Measurements from ENCODE around the gene MAP7D2. TPM values are rescaled to one million over a fixed set of nuclear protein-coding genes. Genes with fewer than 3 reads are reported as not detected.

Gene MAP7D2
- total and polyA plus RNA-seq, 8 donors = 0.31 to 1.5 (median 0.41) TPM

GRCh38 chrX:20060961-20061748 lies 55.6 kb downstream of the MAP7D2 start:
- H3K27me3 ChIP-seq = no peaks in the 10 kb centered on the region
- H3K4me3 ChIP-seq = no peak overlapping the region
- H3K36me3 ChIP-seq = no peaks in the 10 kb centered on the region
- H3K4me1 ChIP-seq = no peaks in the 10 kb centered on the region
- TF ChIP-seq CTCF (IDR thresholded peaks at IDR 0.05) = no peak
- intact Hi-C loops (cut with DNase I) = no loop called here
- ATAC-seq = peak; percentile 55
- H3K9me3 ChIP-seq = no peaks in the 10 kb centered on the region
- no peak for DNase-seq
- no peak overlapping the region for H3K27ac ChIP-seq

GRCh38 chrX:20059467-20060128 lies 57.1 kb downstream of the MAP7D2 start:
- no peak overlapping the region for H3K4me3 ChIP-seq
- H3K9me3 ChIP-seq = no peaks in the 10 kb centered on the region
- no peak for TF ChIP-seq CTCF (IDR thresholded peaks at IDR 0.05)
- no peaks in the 10 kb centered on the region for H3K27me3 ChIP-seq
- intact Hi-C loops (cut with DNase I) = no loop called here
- no peaks in the 10 kb centered on the region for H3K36me3 ChIP-seq
- H3K4me1 ChIP-seq = no peaks in the 10 kb centered on the region
- ATAC-seq (peak; percentile 12), DNase-seq (no peak)
- H3K27ac ChIP-seq = no peak overlapping the region

- H3K36me3 ChIP-seq = no peaks in the 10 kb centered on the region
- no peak overlapping the region for H3K4me3 ChIP-seq
- no peak for TF ChIP-seq CTCF (IDR thresholded peaks at IDR 0.05)
- no peak overlapping the region for H3K27ac ChIP-seq
- intact Hi-C loops (cut with DNase I) = no loop called here
- no peaks in the 10 kb centered on the region for H3K27me3 ChIP-seq
- no peaks in the 10 kb centered on the region for H3K9me3 ChIP-seq
- H3K4me1 ChIP-seq = no peaks in the 10 kb centered on the region
- ATAC-seq (no peak), DNase-seq (no peak)
These were observed 59.2 kb downstream of the MAP7D2 start for GRCh38 chrX:20057479-20057878.

GRCh38 chrX:20056704-20057103 lies 60.0 kb downstream of the MAP7D2 start:
- Histone ChIP-seq H3K4me1 (no peaks in the 10 kb centered on the region), H3K27me3 (no peaks in the 10 kb centered on the region), H3K9me3 (no peaks in the 10 kb centered on the region), H3K4me3 (no peak overlapping the region), H3K36me3 (no peaks in the 10 kb centered on the region), H3K27ac (no peak overlapping the region)
- intact Hi-C loops (cut with DNase I) = no loop called here
- peak; percentile 41 for ATAC-seq
- no peak for DNase-seq
- no peak for TF ChIP-seq CTCF (IDR thresholded peaks at IDR 0.05)

- H3K27ac ChIP-seq = no peak overlapping the region
- H3K4me3 ChIP-seq = no peak overlapping the region
- H3K36me3 ChIP-seq = no peaks in the 10 kb centered on the region
- H3K27me3 ChIP-seq = no peaks in the 10 kb centered on the region
- TF ChIP-seq CTCF (IDR thresholded peaks at IDR 0.05) = no peak
- no peaks in the 10 kb centered on the region for H3K9me3 ChIP-seq
- intact Hi-C loops (cut with DNase I) = no loop called here
- no peak for DNase-seq
- no peak for ATAC-seq
- no peaks in the 10 kb centered on the region for H3K4me1 ChIP-seq
These were observed 63.2 kb downstream of the MAP7D2 start for GRCh38 chrX:20053537-20053936.

All from left lung (tissue), 10 donors.